Liver (tissue), 9 donors: ENCODE measurements around the gene MARS1. TPM values are rescaled to one million over a fixed set of nuclear protein-coding genes. Genes with fewer than 3 reads are reported as not detected.

ENCODE experiments used
- DNase-seq: peaks from one replicate; pipeline ENCODE4 v3.0.0-alpha.2; 2017; ENCODE audit warnings: low spot score
- H3K27ac ChIP-seq, 2 donors: one replicate each; pipeline ENCODE4 v1.7.0; 2013; ENCODE audit warnings: inconsistent platforms in 2 of 2, low read length in 2 of 2, control low read depth in 1 of 2, low read depth in 1 of 2, mild to moderate bottlenecking in 1 of 2
- H3K27me3 ChIP-seq, 4 donors: one replicate each; pipeline versions ENCODE4 v1.6.1 to v1.7.0; 2013; ENCODE audit warnings: low read length in 3 of 4, inconsistent platforms in 1 of 4, mild to moderate bottlenecking in 1 of 4, moderate library complexity in 1 of 4; ENCODE audit not compliant: control insufficient read depth in 4 of 4, insufficient read depth in 4 of 4
- H3K36me3 ChIP-seq, 4 donors: one replicate each; pipeline versions ENCODE4 v1.6.1 to v1.7.0; 2013; ENCODE audit warnings: low read length in 3 of 4, mild to moderate bottlenecking in 3 of 4, low read depth in 1 of 4, moderate library complexity in 1 of 4; ENCODE audit not compliant: control insufficient read depth in 4 of 4, insufficient read depth in 3 of 4
- H3K4me1 ChIP-seq, 4 donors: one replicate each; pipeline versions ENCODE4 v1.6.1 to v1.7.0; 2013; ENCODE audit warnings: low read length in 3 of 4, mild to moderate bottlenecking in 3 of 4, moderate library complexity in 1 of 4; ENCODE audit not compliant: control insufficient read depth in 4 of 4, insufficient read depth in 4 of 4
- H3K4me3 ChIP-seq, 3 donors: one replicate each; pipeline versions ENCODE4 v1.6.1 to v1.7.0; 2013; ENCODE audit warnings: low read length in 3 of 3, control low read depth in 1 of 3, low read depth in 1 of 3, mild to moderate bottlenecking in 1 of 3
- H3K9ac ChIP-seq, 2 donors: one replicate each; pipeline ENCODE4 v1.7.0; 2013; ENCODE audit warnings: low read length in 2 of 2, mild to moderate bottlenecking in 2 of 2, moderate library complexity in 2 of 2, control low read depth in 1 of 2, low read depth in 1 of 2
- H3K9me3 ChIP-seq, 4 donors: one replicate each; pipeline versions ENCODE4 v1.6.1 to v1.7.0; 2013; ENCODE audit warnings: low read length in 3 of 4; ENCODE audit not compliant: control insufficient read depth in 4 of 4
- ATF3 ChIP-seq: IDR thresholded peaks from 2 replicates; pipeline ENCODE4 v1.6.1; 2016; ENCODE audit warnings: antibody characterized with exemption
- CTCF ChIP-seq: fragments of 150-350 bp; IDR thresholded peaks from 2 replicates; pipeline ENCODE4 v1.5.1; 2017; ENCODE audit warnings: improper control_type of control experiment, low read depth, low read length; ENCODE audit not compliant: missing input control
- EGR1 ChIP-seq, 2 donors: IDR thresholded peaks; 2 replicates each; pipeline ENCODE4 v1.6.1; 2016 to 2018; ENCODE audit warnings: antibody characterized with exemption in 2 of 2, low read depth in 2 of 2
- FOXA1 ChIP-seq: IDR thresholded peaks from 2 replicates; pipeline ENCODE4 v1.6.1; 2016; ENCODE audit warnings: antibody characterized with exemption
- FOXA2 ChIP-seq: IDR thresholded peaks from 2 replicates; pipeline ENCODE4 v1.6.1; 2016; ENCODE audit warnings: antibody characterized with exemption
- GABPA ChIP-seq, 2 donors: IDR thresholded peaks in 1 of 2; conservative IDR thresholded peaks in 1 of 2; 2 replicates each; pipeline ENCODE4 v1.6.1; 2016; ENCODE audit warnings: antibody characterized with exemption in 2 of 2, mild to moderate bottlenecking in 1 of 2, moderate library complexity in 1 of 2
- HNF4A ChIP-seq, 2 donors: conservative IDR thresholded peaks; 2 replicates each; pipeline ENCODE4 v1.6.1; 2016; ENCODE audit warnings: antibody characterized with exemption in 2 of 2, mild to moderate bottlenecking in 2 of 2
- HNF4G ChIP-seq: IDR thresholded peaks from 2 replicates; pipeline ENCODE4 v1.6.1; 2016; ENCODE audit warnings: antibody characterized with exemption
- JUND ChIP-seq, 2 donors: IDR thresholded peaks; 2 replicates each; pipeline ENCODE4 v1.6.1; 2016; ENCODE audit warnings: antibody characterized with exemption in 2 of 2
- MAX ChIP-seq: IDR thresholded peaks from 2 replicates; pipeline ENCODE4 v1.6.1; 2016; ENCODE audit warnings: antibody characterized with exemption
- NR2F2 ChIP-seq: IDR thresholded peaks from 2 replicates; pipeline ENCODE4 v1.6.1; 2016; ENCODE audit warnings: antibody characterized with exemption
- RAD21 ChIP-seq, 2 donors: IDR thresholded peaks; 2 replicates each; pipeline ENCODE4 v1.6.1; 2016; ENCODE audit warnings: antibody characterized with exemption in 2 of 2, mild to moderate bottlenecking in 2 of 2
- REST ChIP-seq: IDR thresholded peaks from 2 replicates; pipeline ENCODE4 v1.6.1; 2016; ENCODE audit warnings: antibody characterized with exemption, mild to moderate bottlenecking
- RXRA ChIP-seq, 2 donors: IDR thresholded peaks; 2 replicates each; pipeline ENCODE4 v1.6.1; 2017 to 2018; ENCODE audit warnings: antibody characterized with exemption in 2 of 2, mild to moderate bottlenecking in 1 of 2
- TAF1 ChIP-seq: conservative IDR thresholded peaks from 2 replicates; pipeline ENCODE4 v1.6.1; 2016; ENCODE audit warnings: antibody characterized with exemption, mild to moderate bottlenecking
- YY1 ChIP-seq: IDR thresholded peaks from 2 replicates; pipeline ENCODE4 v1.6.1; 2016; ENCODE audit warnings: antibody characterized with exemption, mild to moderate bottlenecking
- ZBTB33 ChIP-seq: IDR thresholded peaks from 2 replicates; pipeline ENCODE4 v1.6.1; 2016; ENCODE audit warnings: antibody characterized with exemption
- WGBS: extraction: QIAGEN DNeasy Blood & Tissue Kit; methylation state at CpG from one replicate; pipeline ENCODE4 v1.1.7; 2013; 5-methylcytosine and 5-hydroxymethylcytosine counted together
- polyA plus RNA-seq, 2 donors: library from polyadenylated mRNA; stranded (reverse) in 1 of 2; unstranded in 1 of 2; fragments of 200-250 nt in 1 of 2; fragments of >200 nt in 1 of 2; fragmentation: Nextera tagmentation in 1 of 2; extraction: Ambion mirVana in 1 of 2; gene quantifications; one replicate each; pipeline versions ENCODE4 v1.2.1 to v1.2.3, GENCODE V29; 2013 to 2015
- total RNA-seq, 2 donors: library from RNA; depleted of rRNA; stranded (reverse); fragments of >200 nt; gene quantifications; one replicate each; pipeline ENCODE4 v1.2.3, GENCODE V29; 2014
- donor health status: healthy.
- donor health status: healthy.
- donor health status: healthy.
- donor health status: healthy.
- donor health status: healthy.

MARS1 gene
- total and polyA plus RNA-seq, 4 donors: 43.9 to 83.3 (median 56.0) TPM

- peaks cover 4 to 41% (median 20%) of the 10 kb centered on the region in 4 donors for H3K4me1 ChIP-seq
- no peaks in the 10 kb centered on the region for H3K9me3 ChIP-seq
- peak overlapping the region; percentile 25 to 94 for H3K27ac ChIP-seq
- H3K9ac ChIP-seq: no peak overlapping the region
- TF ChIP-seq YY1 (no peak), NR2F2 (no peak), ZBTB33 (no peak), FOXA2 (no peak), ATF3 (no peak), EGR1 (IDR thresholded peaks at IDR 0.05; ENCODE audit: low read depth in 2 of 2) (no peak), MAX (no peak), HNF4A (conservative IDR thresholded peaks at IDR 0.05) (no peak), GABPA (IDR thresholded peaks at IDR 0.05 in 1 of 2, conservative IDR thresholded peaks at IDR 0.05 in 1 of 2) (no peak), FOXA1 (no peak), JUND (IDR thresholded peaks at IDR 0.05) (no peak), CTCF (no peak), HNF4G (no peak), TAF1 (no peak), RAD21 (IDR thresholded peaks at IDR 0.05) (no peak), RXRA (IDR thresholded peaks at IDR 0.05) (no peak)
- WGBS: 48% methylated on average over 8 of the region's 8 CpGs
- peak overlapping the region in 2 of 3 donors; percentile 2 to 88 for H3K4me3 ChIP-seq
- H3K36me3 ChIP-seq: peaks cover 3 to 37% (median 35%) of the 10 kb centered on the region in 4 donors
- H3K27me3 ChIP-seq: no peaks in the 10 kb centered on the region
- no peak for DNase-seq
Observed at GRCh38 chr12:57518176-57518919, 30.5 kb downstream of the MARS1 start.

- peak; percentile 41 for DNase-seq
- peaks cover 7 to 49% (median 28%) of the 10 kb centered on the region in 4 donors for H3K4me1 ChIP-seq
- H3K27ac ChIP-seq: peak overlapping the region; percentile 94 to 95
- no peak for TF ChIP-seq HNF4A (conservative IDR thresholded peaks at IDR 0.05)
- TF ChIP-seq MAX: no peak
- TF ChIP-seq YY1: peak; percentile 10
- no peak for TF ChIP-seq TAF1
- TF ChIP-seq REST: no peak
- TF ChIP-seq ATF3: peak; percentile 23
- TF ChIP-seq RAD21 (IDR thresholded peaks at IDR 0.05): no peak
- TF ChIP-seq CTCF: no peak
- TF ChIP-seq FOXA2: no peak
- no peak for TF ChIP-seq HNF4G
Observed at GRCh38 chr12:57518920-57519795, 31.3 kb downstream of the MARS1 start.

More at GRCh38 chr12:57518920-57519795, 31.3 kb downstream of the MARS1 start:
- Histone ChIP-seq H3K9ac (peak overlapping the region; percentile 80 to 89), H3K36me3 (peaks cover 3 to 35% (median 33%) of the 10 kb centered on the region in 4 donors), H3K4me3 (peak overlapping the region; percentile 88 to 98 (median 97)), H3K9me3 (no peaks in the 10 kb centered on the region), H3K27me3 (no peaks in the 10 kb centered on the region)
- 22% methylated on average over 7 of the region's 7 CpGs for WGBS
